A673 (cell line): ENCODE results near the gene FLYWCH1. TPM values are rescaled to one million over a fixed set of nuclear protein-coding genes. Genes with fewer than 3 reads are reported as not detected.

Experiments
- BruUV-seq: library from RNA; stranded (reverse); fragments of 400-500 nt; replicated peaks from 2 replicates; lab custom pipeline; 2021; lab: Mats Ljungman, UMichigan
- CTCF ChIA-PET: fragments of 300-600 bp; sonication (Branson Sonifier 250); formaldehyde crosslinking; loops from one replicate; lab custom pipeline; 2022; ENCODE audit warnings: antibody characterized with exemption; lab: Charles Lee
- POLR2A ChIA-PET: fragments of 300-600 bp; sonication (Branson Sonifier 250); formaldehyde crosslinking; loops from one replicate; lab custom pipeline; 2022; ENCODE audit warnings: antibody characterized with exemption; ENCODE audit not compliant: low non-redundant PET; lab: Charles Lee
- DNase-seq: peaks from one replicate; pipeline ENCODE4 v3.0.0-alpha.2; 2015; ENCODE audit warnings: low spot score
- H3K27ac ChIP-seq: fragments of 200-600 bp; sonication (generic); 2 replicates; pipeline ENCODE4 v1.5.1; 2016; ENCODE audit warnings: mixed run types, low read depth, mild to moderate bottlenecking, mixed read lengths, antibody characterized with exemption, low read length; ENCODE audit not compliant: poor library complexity, severe bottlenecking
- H3K27me3 ChIP-seq: fragments of 200-600 bp; sonication (generic); replicated peaks from 2 replicates; pipeline ENCODE4 v1.6.1; 2017; ENCODE audit warnings: mixed run types, low read depth, mild to moderate bottlenecking, mixed read lengths, antibody characterized with exemption, low read length; ENCODE audit not compliant: insufficient read depth, poor library complexity
- H3K36me3 ChIP-seq: fragments of 200-600 bp; sonication (generic); 2 replicates; pipeline ENCODE4 v1.6.1; 2016; ENCODE audit warnings: mixed run types, mild to moderate bottlenecking, mixed read lengths, antibody characterized with exemption, low read length; ENCODE audit not compliant: insufficient read depth, poor library complexity, severe bottlenecking
- H3K4me1 ChIP-seq: fragments of 200-600 bp; sonication (generic); 2 replicates; pipeline ENCODE4 v1.6.1; 2017; ENCODE audit warnings: mixed run types, mild to moderate bottlenecking, mixed read lengths, antibody characterized with exemption, low read length; ENCODE audit not compliant: insufficient read depth, poor library complexity, severe bottlenecking
- H3K4me3 ChIP-seq: fragments of 200-600 bp; sonication (generic); 2 replicates; pipeline ENCODE4 v1.5.1; 2016; ENCODE audit warnings: low read depth, mixed run types, mild to moderate bottlenecking, mixed read lengths, low read length; ENCODE audit not compliant: poor library complexity, severe bottlenecking
- H3K9me3 ChIP-seq: fragments of 200-600 bp; sonication (generic); 2 replicates; pipeline ENCODE4 v1.6.1; 2016; ENCODE audit warnings: mixed run types, low read depth, mild to moderate bottlenecking, mixed read lengths, antibody characterized with exemption, low read length; ENCODE audit not compliant: poor library complexity, severe bottlenecking
- EZH2 ChIP-seq: fragments of 200-600 bp; sonication (generic); IDR thresholded peaks from 2 replicates; pipeline ENCODE4 v1.6.1; 2017; ENCODE audit warnings: borderline replicate concordance, low read depth, mild to moderate bottlenecking, mixed read lengths, antibody characterized with exemption, low read length; ENCODE audit not compliant: poor library complexity, severe bottlenecking
- intact Hi-C: fragments of 100-400 bp; cut with micrococcal nuclease; formaldehyde crosslinking; loops from one replicate; pipeline ENCODE4 v1.10.0; 2022; ENCODE audit not compliant: unreplicated experiment
- total RNA-seq: library from RNA; stranded (reverse); gene quantifications from 2 replicates; pipeline ENCODE4 v1.2.3, GENCODE V29; 2021
- TF ChIP-seq, protein P1 (sequence below): fragments of 300-800, 200-600 bp; sonication (generic); conservative IDR thresholded peaks from 2 replicates; pipeline ENCODE4 v1.5.1; 2017; ENCODE audit warnings: low read depth, mild to moderate bottlenecking, antibody characterized with exemption, low read length, moderate library complexity, mixed read lengths

The FLYWCH1 gene
- total RNA-seq, 1 experiment from 2014 or later, result 46.8 TPM

- H3K4me3 ChIP-seq, result no peak overlapping the region
- H3K36me3 ChIP-seq, result peaks cover 11% of the 10 kb centered on the region
- DNase-seq, result no peak
- BruUV-seq, result no TSS peak
- H3K27me3 ChIP-seq, result no peaks in the 10 kb centered on the region
- intact Hi-C loops, result no loop called here
- ChIA-PET POLR2A (no interaction called here), CTCF (interaction anchor here (1.6 kb wide), 1 partner anchor 40 kb away, joined by 3 read pairs; no protein-coding TSS in a partner anchor)
- H3K27ac ChIP-seq, result no peak overlapping the region
- peaks cover 33% of the 10 kb centered on the region for H3K4me1 ChIP-seq
- H3K9me3 ChIP-seq, result no peaks in the 10 kb centered on the region
- TF ChIP-seq, protein P1, sequence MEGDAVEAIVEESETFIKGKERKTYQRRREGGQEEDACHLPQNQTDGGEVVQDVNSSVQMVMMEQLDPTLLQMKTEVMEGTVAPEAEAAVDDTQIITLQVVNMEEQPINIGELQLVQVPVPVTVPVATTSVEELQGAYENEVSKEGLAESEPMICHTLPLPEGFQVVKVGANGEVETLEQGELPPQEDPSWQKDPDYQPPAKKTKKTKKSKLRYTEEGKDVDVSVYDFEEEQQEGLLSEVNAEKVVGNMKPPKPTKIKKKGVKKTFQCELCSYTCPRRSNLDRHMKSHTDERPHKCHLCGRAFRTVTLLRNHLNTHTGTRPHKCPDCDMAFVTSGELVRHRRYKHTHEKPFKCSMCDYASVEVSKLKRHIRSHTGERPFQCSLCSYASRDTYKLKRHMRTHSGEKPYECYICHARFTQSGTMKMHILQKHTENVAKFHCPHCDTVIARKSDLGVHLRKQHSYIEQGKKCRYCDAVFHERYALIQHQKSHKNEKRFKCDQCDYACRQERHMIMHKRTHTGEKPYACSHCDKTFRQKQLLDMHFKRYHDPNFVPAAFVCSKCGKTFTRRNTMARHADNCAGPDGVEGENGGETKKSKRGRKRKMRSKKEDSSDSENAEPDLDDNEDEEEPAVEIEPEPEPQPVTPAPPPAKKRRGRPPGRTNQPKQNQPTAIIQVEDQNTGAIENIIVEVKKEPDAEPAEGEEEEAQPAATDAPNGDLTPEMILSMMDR, result no peak
- TF ChIP-seq EZH2, result no peak
Measured at GRCh38 chr16:2967721-2968161, 56.0 kb downstream of the FLYWCH1 start.

- intact Hi-C loops, result no loop called here
- peak overlapping the region; percentile 84 for H3K27ac ChIP-seq
- CTCF ChIA-PET, result interaction anchor here (1.6 kb wide), 1 partner anchor 41 kb away, joined by 3 read pairs; no protein-coding TSS in a partner anchor
- BruUV-seq, result no TSS peak
- DNase-seq, result peak; percentile 70
- POLR2A ChIA-PET, result no interaction called here
- peaks cover 15% of the 10 kb centered on the region for H3K36me3 ChIP-seq
- TF ChIP-seq, protein P1, result no peak
- TF ChIP-seq EZH2, result no peak
- peak overlapping the region; percentile 86 for H3K4me3 ChIP-seq
- H3K4me1 ChIP-seq, result peaks cover 29% of the 10 kb centered on the region
- no peaks in the 10 kb centered on the region for H3K27me3 ChIP-seq
- H3K9me3 ChIP-seq, result no peaks in the 10 kb centered on the region
Measured at GRCh38 chr16:2968368-2968737, 56.6 kb downstream of the FLYWCH1 start.

DNA sequence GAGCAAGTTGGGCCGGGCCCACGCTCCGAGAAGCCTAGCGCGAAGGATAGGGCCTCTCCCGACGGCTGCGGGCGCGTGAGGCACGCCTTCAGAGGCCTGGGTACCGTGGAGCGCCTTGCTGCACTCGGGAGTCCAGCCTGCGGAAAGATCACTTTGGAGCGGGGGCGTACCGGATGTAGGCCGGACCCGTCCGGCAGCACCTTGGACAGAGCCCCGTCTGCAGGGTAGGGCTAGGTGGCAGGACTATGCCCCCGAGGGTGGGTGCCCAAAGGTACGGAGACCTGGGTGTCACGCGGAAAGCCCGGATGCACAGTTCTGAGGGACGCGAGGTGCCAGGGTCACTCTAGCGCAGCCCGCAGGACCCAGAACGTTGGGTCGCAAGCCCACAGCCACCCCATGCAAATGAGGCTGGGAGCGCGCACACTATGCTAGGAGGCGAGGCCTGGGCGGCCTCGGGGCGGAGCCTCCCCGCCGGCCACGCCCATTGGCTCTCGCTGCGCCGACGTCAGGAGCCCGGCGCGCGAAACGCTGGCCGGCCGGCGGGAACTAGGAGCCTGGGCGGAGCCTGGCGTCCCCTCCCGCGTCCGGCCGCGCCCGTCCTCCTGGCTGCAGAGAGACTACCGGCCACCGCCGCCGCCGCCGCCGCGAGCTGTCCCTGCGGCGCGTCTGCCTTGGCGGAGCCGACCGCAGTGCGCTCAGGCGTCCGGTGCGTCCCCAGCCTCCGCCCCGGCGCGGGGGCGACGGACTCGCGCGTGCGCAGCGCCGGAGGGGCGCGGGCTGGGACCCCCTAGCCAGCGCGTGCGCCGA lies 57.2 kb downstream of the FLYWCH1 start, which contains the start of gene PAQR4:
Gene PAQR4, plus strand, starts transcription at position 611 of the 807 bp plus-strand sequence. CDS start 327 bp downstream, outside the sequence.
- TF ChIP-seq, protein P1, result no peak
- no peak for TF ChIP-seq EZH2
- Histone ChIP-seq H3K9me3 (no peaks in the 10 kb centered on the region), H3K4me1 (peaks cover 28% of the 10 kb centered on the region), H3K4me3 (peak within 1 kb of the TSS; percentile 86), H3K27ac (peak within 1 kb of the TSS; percentile 84), H3K36me3 (peaks cover 21% of the 10 kb centered on the region), H3K27me3 (no peaks in the 10 kb centered on the region)
- CTCF ChIA-PET, result interaction anchor here (1.1 to 1.3 kb wide), 2 partner anchors 36 to 130 kb away, joined by 3 read pairs; no protein-coding TSS in a partner anchor
- DNase-seq, result peak; percentile 93
- POLR2A ChIA-PET, result no interaction called here
- BruUV-seq, result no TSS peak
- intact Hi-C loops, result loop anchor here (1.0 kb wide), 1 partner anchor 35 kb away; no protein-coding TSS in a partner anchor
